ENCODE measurements around the gene SLC35A4. TPM values are rescaled to one million over a fixed set of nuclear protein-coding genes. Genes with fewer than 3 reads are reported as not detected.

The SLC35A4 gene
- total RNA-seq, 1 donor from 2014 or later = 61.8 TPM

- no peak for TF ChIP-seq CTCF (conservative IDR thresholded peaks at IDR 0.05; ENCODE audit: low read depth, low read length)
These were observed 44.5 kb downstream of the SLC35A4 start for GRCh38 chr5:140609126-140609525.

GRCh38 chr5:140611020-140611521 is 46.4 kb downstream of the SLC35A4 start:
- no peak overlapping the region for H3K4me3 ChIP-seq (ENCODE audit: low read depth, low read length)
- TF ChIP-seq CTCF (conservative IDR thresholded peaks at IDR 0.05; ENCODE audit: low read depth, low read length) = no peak
- DNase-seq (ENCODE audit: low read depth) = no peak

More at GRCh38 chr5:140609126-140609525, 44.5 kb downstream of the SLC35A4 start:
- H3K4me3 ChIP-seq (ENCODE audit: low read depth, low read length) = no peak overlapping the region
- DNase-seq (ENCODE audit: low read depth) = no peak

Other genes starting within 250 kb of the SLC35A4 start
- 25.0 and 25.6 TPM in 2 replicates for gene HBEGF, start 218.2 kb upstream of the SLC35A4 start, total RNA-seq
- gene SLC4A9, start 204.6 kb upstream of the SLC35A4 start, total RNA-seq = not detected in 2 replicates
- gene ANKHD1, start 163.0 kb upstream of the SLC35A4 start, total RNA-seq = 28.4 and 32.6 TPM in 2 replicates
- gene EIF4EBP3, start 17.2 kb upstream of the SLC35A4 start, total RNA-seq = 2.8 and 5.2 TPM in 2 replicates
- gene SRA1, start 7.4 kb upstream of the SLC35A4 start, total RNA-seq = 40.3 and 41.3 TPM in 2 replicates
- gene APBB3, start 230 bp upstream of the SLC35A4 start, total RNA-seq = 2.1 and 3.5 TPM in 2 replicates
- gene CD14, start 68.3 kb downstream of the SLC35A4 start, total RNA-seq = not detected in 2 replicates
- gene TMCO6, start 74.6 kb downstream of the SLC35A4 start, total RNA-seq = 9.0 and 127 TPM in 2 replicates
- gene NDUFA2, start 82.8 kb downstream of the SLC35A4 start, total RNA-seq = 62.0 and 110 TPM in 2 replicates
- 95.4 and 124 TPM in 2 replicates for gene IK, start 83.0 kb downstream of the SLC35A4 start, total RNA-seq
- gene WDR55, start 100.1 kb downstream of the SLC35A4 start, total RNA-seq = 14.6 and 23.4 TPM in 2 replicates
- gene DND1, start 108.7 kb downstream of the SLC35A4 start, total RNA-seq = 0.14 TPM in 1 of 2 replicates, not detected in the other
- gene HARS1, start 126.5 kb downstream of the SLC35A4 start, total RNA-seq = 83.0 and 123 TPM in 2 replicates
- 33.9 and 39.5 TPM in 2 replicates for gene HARS2, start 126.6 kb downstream of the SLC35A4 start, total RNA-seq
- gene ZMAT2, start 135.6 kb downstream of the SLC35A4 start, total RNA-seq = 38.3 and 43.6 TPM in 2 replicates
- not detected in 2 replicates for gene PCDHA1, start 221.3 kb downstream of the SLC35A4 start, total RNA-seq
- not detected in 2 replicates for gene PCDHA2, start 230.0 kb downstream of the SLC35A4 start, total RNA-seq
- 0.06 TPM in 1 of 2 replicates, not detected in the other for gene PCDHA3, start 236.2 kb downstream of the SLC35A4 start, total RNA-seq
- 1.6 TPM in 1 of 2 replicates, not detected in the other for gene PCDHA4, start 242.2 kb downstream of the SLC35A4 start, total RNA-seq